GM23338 (cell line): ENCODE measurements around the gene TMEM150A. TPM values are rescaled to one million over a fixed set of nuclear protein-coding genes. Genes with fewer than 3 reads are reported as not detected.

Experiments used
- ATAC-seq: fragments of 200-7000 bp; cut with Tn5 transposase; 3 replicates; pipeline ENCODE4 v1.9.1; 2020
- DNase-seq: peaks from one replicate; pipeline ENCODE4 v3.0.0-alpha.2; 2015; ENCODE audit warnings: low spot score
- H2AFZ ChIP-seq: fragments of 200-600 bp; sonication (generic); 2 replicates; pipeline ENCODE4 v1.8.0; 2016; ENCODE audit warnings: antibody characterized with exemption, mild to moderate bottlenecking, moderate library complexity
- H3F3A ChIP-seq: fragments of 200-600 bp; sonication (generic); replicated peaks from 2 replicates; pipeline ENCODE4 v1.8.0; 2017; ENCODE audit warnings: antibody characterized with exemption, mixed run types, low read depth
- H3K27ac ChIP-seq: fragments of 200-600 bp; sonication (generic); 2 replicates; pipeline ENCODE4 v1.6.1; 2016; ENCODE audit warnings: low read depth
- H3K27me3 ChIP-seq: fragments of 200-600 bp; sonication (generic); 2 replicates; pipeline ENCODE4 v1.8.0; 2016; ENCODE audit warnings: mild to moderate bottlenecking, mixed run types, moderate library complexity; ENCODE audit not compliant: insufficient read depth
- H3K36me3 ChIP-seq: fragments of 200-600 bp; sonication (generic); 2 replicates; pipeline ENCODE4 v1.8.0; 2016; ENCODE audit warnings: mild to moderate bottlenecking; ENCODE audit not compliant: insufficient read depth
- H3K4me1 ChIP-seq: fragments of 200-600 bp; sonication (generic); 2 replicates; pipeline ENCODE4 v1.8.0; 2016; ENCODE audit warnings: mild to moderate bottlenecking, moderate library complexity; ENCODE audit not compliant: insufficient read depth
- H3K4me2 ChIP-seq: fragments of 200-600 bp; sonication (generic); 2 replicates; pipeline ENCODE4 v1.7.1; 2017; ENCODE audit warnings: mixed run types
- H3K4me3 ChIP-seq: fragments of 200-600 bp; sonication (generic); 2 replicates; pipeline ENCODE4 v1.6.1; 2016; ENCODE audit warnings: mixed run types
- H3K79me2 ChIP-seq: fragments of 200-600 bp; sonication (generic); replicated peaks from 2 replicates; pipeline ENCODE4 v1.8.0; 2017; ENCODE audit warnings: mild to moderate bottlenecking; ENCODE audit not compliant: insufficient read depth
- H3K9me2 ChIP-seq: fragments of 200-600 bp; sonication (generic); 2 replicates; pipeline ENCODE4 v1.8.0; 2017; ENCODE audit not compliant: insufficient read depth
- H4K20me1 ChIP-seq: fragments of 200-600 bp; sonication (generic); replicated peaks from 2 replicates; pipeline ENCODE4 v1.8.0; 2017; ENCODE audit warnings: mild to moderate bottlenecking; ENCODE audit not compliant: insufficient read depth
- H3K27ac Mint-ChIP-seq: 2 replicates; pipeline ENCODE4 v1.8.0; 2020; ENCODE audit warnings: inconsistent platforms, mild to moderate bottlenecking, moderate library complexity, mixed read lengths
- H3K27me3 Mint-ChIP-seq: 3 replicates; pipeline ENCODE4 v1.8.0; 2022; ENCODE audit warnings: low read depth, mild to moderate bottlenecking, moderate library complexity, mixed read lengths, inconsistent platforms; ENCODE audit not compliant: insufficient read depth, poor library complexity
- H3K36me3 Mint-ChIP-seq: 3 replicates; pipeline ENCODE4 v1.8.0; 2021; ENCODE audit warnings: low read depth, mild to moderate bottlenecking, inconsistent platforms, moderate library complexity, mixed read lengths
- H3K4me1 Mint-ChIP-seq: 3 replicates; pipeline ENCODE4 v1.8.0; 2020; ENCODE audit warnings: mild to moderate bottlenecking, inconsistent platforms, mixed read lengths
- H3K4me3 Mint-ChIP-seq: 3 replicates; pipeline ENCODE4 v1.8.0; 2021; ENCODE audit warnings: moderate library complexity, mild to moderate bottlenecking, inconsistent platforms, mixed read lengths
- H3K9me3 Mint-ChIP-seq: 3 replicates; pipeline ENCODE4 v1.8.0; 2020; ENCODE audit warnings: moderate library complexity, mild to moderate bottlenecking, inconsistent platforms, mixed read lengths
- CREB1 ChIP-seq: fragments of 250-450 bp; sonication (Bioruptor Pico); IDR thresholded peaks from 2 replicates; pipeline ENCODE4 v1.5.0; 2020; ENCODE audit warnings: low read depth, mild to moderate bottlenecking, moderate library complexity
- JUNB ChIP-seq: IDR thresholded peaks from one replicate; pipeline ENCODE4 v1.6.1; 2016; ENCODE audit warnings: antibody characterized with exemption; ENCODE audit not compliant: unreplicated experiment
- NANOG ChIP-seq: IDR thresholded peaks from 2 replicates; pipeline ENCODE4 v1.6.1; 2016; ENCODE audit warnings: antibody characterized with exemption, borderline replicate concordance
- ZNF114 ChIP-seq: fragments of 250-450 bp; sonication (Bioruptor Pico); IDR thresholded peaks from 2 replicates; pipeline ENCODE4 v1.5.0; 2020; ENCODE audit warnings: mild to moderate bottlenecking, moderate library complexity
- ZNF331 ChIP-seq: fragments of 250-450 bp; sonication (Bioruptor Pico); IDR thresholded peaks from 2 replicates; pipeline ENCODE4 v1.5.0; 2020; ENCODE audit warnings: low read depth, mild to moderate bottlenecking, moderate library complexity
- polyA plus RNA-seq: library from polyadenylated mRNA; unstranded; fragments of >200 nt; fragmentation: Nextera tagmentation; extraction: Ambion mirVana; gene quantifications from 2 replicates; pipeline ENCODE4 v1.2.1, GENCODE V29; 2016
- total RNA-seq: library from RNA; depleted of rRNA; stranded (reverse); fragments of >200 nt; shearing (Covaris generic); gene quantifications from 2 replicates; pipeline ENCODE4 v1.2.3, GENCODE V29; 2014
- TF ChIP-seq, protein P1 (sequence below): fragments of 250-450 bp; sonication (Bioruptor Pico); IDR thresholded peaks from 2 replicates; pipeline ENCODE4 v1.5.0; 2020; ENCODE audit warnings: mild to moderate bottlenecking, moderate library complexity

Gene TMEM150A
- total and polyA plus RNA-seq, 2 experiments from 2014 or later = 16.4 to 27.9 TPM

- Mint-ChIP-seq H3K27ac (no peak overlapping the region), H3K27me3 (peaks cover 3% of the 10 kb centered on the region), H3K36me3 (peaks cover 56% of the 10 kb centered on the region), H3K4me1 (peaks cover 4% of the 10 kb centered on the region; the same call in 2 of the 3 replicates), H3K9me3 (no peaks in the 10 kb centered on the region), H3K4me3 (no peak overlapping the region)
- Histone ChIP-seq H3K4me1 (peaks cover 7% of the 10 kb centered on the region; the same call in 1 of the 2 replicates), H4K20me1 (peaks cover 5% of the 10 kb centered on the region), H3K4me3 (no peak overlapping the region), H3K36me3 (peaks cover 37% of the 10 kb centered on the region), H3K27ac (no peak overlapping the region), H2AFZ (no peak overlapping the region), H3K4me2 (no peak overlapping the region), H3K9me2 (no peaks in the 10 kb centered on the region), H3K27me3 (no peaks in the 10 kb centered on the region), H3K79me2 (no peaks in the 10 kb centered on the region), H3F3A (0 out of 2 replicates have a peak, but pooled peaks cover 1% of the 10 kb centered on the region)
- TF ChIP-seq ZNF331 (CRISPR knock-in tag) = no peak
- TF ChIP-seq NANOG = no peak
- TF ChIP-seq ZNF114 (CRISPR knock-in tag) = no peak
- no peak for TF ChIP-seq JUNB
- no peak for TF ChIP-seq CREB1
- ATAC-seq = no peak
- DNase-seq = no peak
Measured at GRCh38 chr2:85652056-85652455, 49.6 kb upstream of the TMEM150A start.

GRCh38 chr2:85651097-85651496 is 48.6 kb upstream of the TMEM150A start:
- Histone ChIP-seq H3K27me3 (no peaks in the 10 kb centered on the region), H3K4me2 (no peak overlapping the region), H3K36me3 (peaks cover 46% of the 10 kb centered on the region), H3K79me2 (no peaks in the 10 kb centered on the region), H3K4me3 (no peak overlapping the region), H3F3A (0 out of 2 replicates have a peak, but pooled peaks cover 3% of the 10 kb centered on the region), H3K27ac (no peak overlapping the region), H2AFZ (no peak overlapping the region), H4K20me1 (peaks cover 5% of the 10 kb centered on the region), H3K9me2 (no peaks in the 10 kb centered on the region), H3K4me1 (peaks cover 7% of the 10 kb centered on the region; the same call in 1 of the 2 replicates)
- DNase-seq (no peak), ATAC-seq (no peak)
- H3K27ac Mint-ChIP-seq = no peak overlapping the region
- peaks cover 4% of the 10 kb centered on the region; the same call in 2 of the 3 replicates for H3K4me1 Mint-ChIP-seq
- TF ChIP-seq, protein P1, sequence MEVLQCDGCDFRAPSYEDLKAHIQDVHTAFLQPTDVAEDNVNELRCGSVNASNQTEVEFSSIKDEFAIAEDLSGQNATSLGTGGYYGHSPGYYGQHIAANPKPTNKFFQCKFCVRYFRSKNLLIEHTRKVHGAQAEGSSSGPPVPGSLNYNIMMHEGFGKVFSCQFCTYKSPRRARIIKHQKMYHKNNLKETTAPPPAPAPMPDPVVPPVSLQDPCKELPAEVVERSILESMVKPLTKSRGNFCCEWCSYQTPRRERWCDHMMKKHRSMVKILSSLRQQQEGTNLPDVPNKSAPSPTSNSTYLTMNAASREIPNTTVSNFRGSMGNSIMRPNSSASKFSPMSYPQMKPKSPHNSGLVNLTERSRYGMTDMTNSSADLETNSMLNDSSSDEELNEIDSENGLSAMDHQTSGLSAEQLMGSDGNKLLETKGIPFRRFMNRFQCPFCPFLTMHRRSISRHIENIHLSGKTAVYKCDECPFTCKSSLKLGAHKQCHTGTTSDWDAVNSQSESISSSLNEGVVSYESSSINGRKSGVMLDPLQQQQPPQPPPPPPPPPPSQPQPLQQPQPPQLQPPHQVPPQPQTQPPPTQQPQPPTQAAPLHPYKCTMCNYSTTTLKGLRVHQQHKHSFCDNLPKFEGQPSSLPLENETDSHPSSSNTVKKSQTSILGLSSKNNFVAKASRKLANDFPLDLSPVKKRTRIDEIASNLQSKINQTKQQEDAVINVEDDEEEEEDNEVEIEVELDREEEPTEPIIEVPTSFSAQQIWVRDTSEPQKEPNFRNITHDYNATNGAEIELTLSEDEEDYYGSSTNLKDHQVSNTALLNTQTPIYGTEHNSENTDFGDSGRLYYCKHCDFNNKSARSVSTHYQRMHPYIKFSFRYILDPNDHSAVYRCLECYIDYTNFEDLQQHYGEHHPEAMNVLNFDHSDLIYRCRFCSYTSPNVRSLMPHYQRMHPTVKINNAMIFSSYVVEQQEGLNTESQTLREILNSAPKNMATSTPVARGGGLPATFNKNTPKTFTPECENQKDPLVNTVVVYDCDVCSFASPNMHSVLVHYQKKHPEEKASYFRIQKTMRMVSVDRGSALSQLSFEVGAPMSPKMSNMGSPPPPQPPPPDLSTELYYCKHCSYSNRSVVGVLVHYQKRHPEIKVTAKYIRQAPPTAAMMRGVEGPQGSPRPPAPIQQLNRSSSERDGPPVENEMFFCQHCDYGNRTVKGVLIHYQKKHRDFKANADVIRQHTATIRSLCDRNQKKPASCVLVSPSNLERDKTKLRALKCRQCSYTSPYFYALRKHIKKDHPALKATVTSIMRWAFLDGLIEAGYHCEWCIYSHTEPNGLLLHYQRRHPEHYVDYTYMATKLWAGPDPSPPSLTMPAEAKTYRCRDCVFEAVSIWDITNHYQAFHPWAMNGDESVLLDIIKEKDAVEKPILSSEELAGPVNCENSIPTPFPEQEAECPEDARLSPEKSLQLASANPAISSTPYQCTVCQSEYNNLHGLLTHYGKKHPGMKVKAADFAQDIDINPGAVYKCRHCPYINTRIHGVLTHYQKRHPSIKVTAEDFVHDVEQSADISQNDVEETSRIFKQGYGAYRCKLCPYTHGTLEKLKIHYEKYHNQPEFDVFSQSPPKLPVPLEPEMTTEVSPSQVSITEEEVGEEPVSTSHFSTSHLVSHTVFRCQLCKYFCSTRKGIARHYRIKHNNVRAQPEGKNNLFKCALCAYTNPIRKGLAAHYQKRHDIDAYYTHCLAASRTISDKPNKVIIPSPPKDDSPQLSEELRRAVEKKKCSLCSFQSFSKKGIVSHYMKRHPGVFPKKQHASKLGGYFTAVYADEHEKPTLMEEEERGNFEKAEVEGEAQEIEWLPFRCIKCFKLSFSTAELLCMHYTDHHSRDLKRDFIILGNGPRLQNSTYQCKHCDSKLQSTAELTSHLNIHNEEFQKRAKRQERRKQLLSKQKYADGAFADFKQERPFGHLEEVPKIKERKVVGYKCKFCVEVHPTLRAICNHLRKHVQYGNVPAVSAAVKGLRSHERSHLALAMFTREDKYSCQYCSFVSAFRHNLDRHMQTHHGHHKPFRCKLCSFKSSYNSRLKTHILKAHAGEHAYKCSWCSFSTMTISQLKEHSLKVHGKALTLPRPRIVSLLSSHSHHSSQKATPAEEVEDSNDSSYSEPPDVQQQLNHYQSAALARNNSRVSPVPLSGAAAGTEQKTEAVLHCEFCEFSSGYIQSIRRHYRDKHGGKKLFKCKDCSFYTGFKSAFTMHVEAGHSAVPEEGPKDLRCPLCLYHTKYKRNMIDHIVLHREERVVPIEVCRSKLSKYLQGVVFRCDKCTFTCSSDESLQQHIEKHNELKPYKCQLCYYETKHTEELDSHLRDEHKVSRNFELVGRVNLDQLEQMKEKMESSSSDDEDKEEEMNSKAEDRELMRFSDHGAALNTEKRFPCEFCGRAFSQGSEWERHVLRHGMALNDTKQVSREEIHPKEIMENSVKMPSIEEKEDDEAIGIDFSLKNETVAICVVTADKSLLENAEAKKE (CRISPR knock-in tag) = no peak
- TF ChIP-seq JUNB = no peak
- H3K9me3 Mint-ChIP-seq = no peaks in the 10 kb centered on the region
- H3K36me3 Mint-ChIP-seq = peaks cover 65% of the 10 kb centered on the region
- H3K27me3 Mint-ChIP-seq = peaks cover 3% of the 10 kb centered on the region
- no peak overlapping the region for H3K4me3 Mint-ChIP-seq
